DMS114 treated with DMSO at 0.1 percent for 48 hours (cell line): ENCODE results near the gene ARID5B.

ENCODE experiments used
- DNase-seq: peaks from one replicate; lab custom pipeline; 2025; ENCODE audit not compliant: unreplicated experiment; lab: John Stamatoyannopoulos, UW

ARID5B gene

DNA sequence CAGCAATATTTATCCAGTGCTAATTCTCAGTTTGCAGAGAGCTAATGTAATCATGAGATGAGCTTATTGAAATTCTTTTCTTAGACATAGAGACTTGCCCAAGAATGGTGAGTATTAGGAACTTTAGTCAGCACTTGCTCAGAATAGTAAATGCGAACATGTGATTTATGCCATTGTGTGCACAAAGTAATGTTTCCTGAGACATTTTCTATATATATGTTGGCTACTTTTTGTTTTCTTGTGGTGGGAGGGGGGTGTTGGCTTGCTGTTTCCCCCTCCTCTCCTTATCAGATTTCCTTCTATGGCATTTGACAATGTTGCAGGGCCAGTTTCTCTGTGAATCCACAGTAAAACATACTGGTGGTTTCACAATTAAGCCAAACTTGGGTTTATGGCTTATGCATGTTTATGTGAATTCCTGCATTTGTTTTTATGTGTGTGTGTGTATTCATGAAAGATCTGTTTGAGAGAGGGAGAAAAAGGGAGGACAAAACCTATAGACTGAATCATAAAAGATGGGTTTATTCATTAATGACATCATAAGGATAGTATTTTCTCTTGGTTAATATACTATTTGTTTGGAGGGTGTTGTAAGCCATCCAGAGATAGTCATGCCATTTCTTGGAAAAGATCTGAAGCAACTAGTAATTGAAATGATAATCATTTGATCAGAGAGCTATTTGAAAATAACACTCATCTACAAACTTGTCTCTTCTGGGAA lies 36.3 kb downstream of the ARID5B start:
- DNase-seq, result no peak

DNA sequence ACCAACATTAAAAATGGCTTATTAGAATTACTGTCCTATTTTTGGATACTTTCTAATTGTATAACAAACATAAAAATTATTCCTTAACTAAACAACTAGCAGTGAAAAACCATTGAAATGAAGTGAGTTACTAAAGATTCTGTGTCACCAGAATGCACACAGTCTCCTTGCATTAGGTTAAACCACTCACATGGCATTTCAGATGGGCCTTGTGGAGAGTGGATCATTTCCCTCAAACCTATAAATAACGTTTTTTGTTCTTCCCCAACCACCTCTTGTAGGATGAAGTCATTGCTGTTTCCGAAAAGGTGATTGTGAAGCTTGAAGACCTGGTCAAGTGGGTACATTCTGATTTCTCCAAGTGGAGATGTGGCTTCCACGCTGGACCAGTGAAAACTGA lies 38.4 kb downstream of the ARID5B start:
- DNase-seq, result no peak

DNA sequence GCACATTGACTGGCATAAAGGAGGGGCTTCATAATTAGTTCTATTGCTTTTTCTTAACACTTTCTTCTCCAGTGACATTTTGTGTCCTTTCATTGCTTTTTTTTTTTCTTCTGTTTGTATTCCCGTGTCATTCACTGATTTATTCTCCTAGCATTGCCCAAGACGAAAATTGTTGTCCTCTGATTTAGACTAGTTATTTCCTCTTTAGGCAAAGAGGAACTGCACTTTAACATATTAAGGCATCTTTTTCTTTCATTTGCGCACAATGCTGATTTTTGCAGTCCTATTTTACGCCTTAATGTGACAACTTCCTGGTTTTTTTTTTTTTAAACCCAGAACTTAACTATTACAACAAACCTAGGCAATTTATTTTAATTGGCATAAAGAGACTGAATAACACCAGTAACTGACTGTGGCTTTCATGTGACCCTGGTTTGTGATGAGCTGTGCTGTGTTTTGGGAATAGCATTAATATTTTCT lies 39.7 kb downstream of the ARID5B start:
- no peak for DNase-seq

DNA sequence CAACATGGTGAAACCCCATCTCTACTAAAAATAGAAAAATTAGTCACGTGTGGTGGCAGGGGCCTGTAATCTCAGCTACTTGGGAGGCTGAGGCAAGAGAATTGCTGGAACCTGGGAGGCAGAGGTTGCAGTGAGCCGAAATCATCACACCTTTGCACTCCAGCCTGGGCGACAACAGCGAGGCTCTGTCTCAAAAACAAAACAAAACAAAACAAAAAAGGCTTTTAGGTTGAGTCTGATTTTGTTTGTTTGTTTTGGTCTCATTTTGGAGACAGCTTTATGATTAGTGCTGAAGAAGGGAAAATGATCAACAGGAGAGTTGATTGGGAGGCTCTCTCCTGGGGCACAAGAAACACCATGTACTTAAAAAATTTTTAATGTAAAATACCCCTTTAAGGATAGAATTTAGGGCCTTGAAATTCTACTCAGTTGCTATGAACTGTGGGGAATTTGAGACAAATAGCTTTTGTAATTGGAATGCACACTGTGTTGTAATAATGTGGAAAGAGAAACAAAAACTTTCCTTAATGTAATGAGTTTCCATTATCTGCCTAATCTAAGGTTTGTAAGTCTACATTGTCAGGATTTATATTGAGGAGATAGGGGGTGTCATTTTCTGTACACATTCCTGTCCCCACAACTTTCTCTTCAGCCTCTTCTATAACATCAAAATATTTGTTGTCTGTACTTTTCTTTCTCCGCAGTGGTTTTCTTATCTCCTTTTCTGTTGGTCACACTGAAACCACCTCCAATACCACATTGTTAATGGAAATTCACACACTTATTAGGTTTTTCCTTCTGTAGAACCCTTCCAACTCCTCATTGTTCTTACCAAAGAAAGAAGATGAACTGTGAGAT lies 41.3 kb downstream of the ARID5B start:
- peak; percentile 50 for DNase-seq

DNA sequence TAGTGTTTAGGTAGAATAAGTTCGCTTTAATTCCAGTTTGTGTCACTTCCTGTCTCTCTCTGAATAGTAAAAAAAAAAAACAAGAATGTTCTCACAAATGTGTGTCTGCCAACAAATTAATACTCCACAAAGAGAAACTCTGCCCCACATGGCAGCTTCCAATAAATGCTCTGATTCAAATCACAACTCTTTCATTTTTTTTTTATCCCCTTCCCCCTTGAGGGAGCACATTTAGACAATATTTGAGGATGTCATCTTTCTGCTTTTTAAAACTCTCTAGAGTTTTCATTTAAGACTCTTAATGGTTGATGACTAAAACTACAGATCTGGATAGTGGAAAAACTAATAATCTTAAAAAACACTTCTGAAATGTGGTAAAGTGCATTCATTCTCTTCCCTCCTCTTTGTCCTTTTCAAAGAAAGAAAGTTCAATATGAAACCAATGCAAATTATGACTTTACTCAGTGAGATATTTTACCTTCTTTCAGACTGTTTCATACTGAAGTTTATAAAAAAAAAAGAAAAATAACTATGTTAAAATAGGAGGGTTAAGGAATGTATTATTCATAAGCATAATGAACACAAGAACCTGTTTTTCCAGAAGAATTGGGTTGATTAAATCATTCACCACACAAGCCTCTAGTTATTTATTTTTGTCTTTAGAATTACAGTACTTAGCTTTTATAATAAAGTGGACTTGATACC lies 42.3 kb downstream of the ARID5B start:
- no peak for DNase-seq

DNA sequence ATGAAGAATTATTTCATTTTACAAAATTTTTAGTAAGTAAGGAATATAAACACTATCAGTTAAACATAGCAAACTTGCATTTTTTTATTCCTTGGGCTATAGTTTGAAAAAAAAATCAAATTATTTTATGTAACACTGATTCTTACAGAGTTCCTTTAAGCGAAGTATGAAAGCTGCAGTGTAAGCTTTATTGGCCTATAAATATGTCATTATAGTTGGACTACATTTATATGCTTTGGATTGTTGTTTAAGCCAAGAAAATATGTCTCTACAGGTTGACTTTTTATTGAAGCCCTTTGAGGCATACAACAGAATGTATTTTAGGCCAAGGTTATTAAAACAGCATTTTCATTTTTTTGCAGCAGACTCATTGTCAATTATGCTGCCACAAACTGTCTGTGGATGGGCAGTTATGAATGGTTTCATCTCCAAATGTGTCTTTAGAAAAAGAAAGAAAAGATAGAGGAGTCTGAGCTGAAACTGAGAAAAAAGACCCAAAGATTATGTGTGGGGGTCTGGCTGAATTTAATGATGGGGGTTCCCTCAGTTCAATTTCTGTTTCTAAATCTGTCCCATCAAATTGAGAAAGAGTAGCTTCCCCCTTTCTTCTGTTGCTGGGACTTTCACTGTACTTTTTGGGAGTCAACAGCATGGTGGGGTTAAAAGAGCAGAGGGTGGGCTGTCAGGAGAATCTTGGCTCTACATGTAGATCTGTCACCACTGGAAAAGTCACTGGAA lies 43.1 kb downstream of the ARID5B start:
- DNase-seq, result no peak

DNA sequence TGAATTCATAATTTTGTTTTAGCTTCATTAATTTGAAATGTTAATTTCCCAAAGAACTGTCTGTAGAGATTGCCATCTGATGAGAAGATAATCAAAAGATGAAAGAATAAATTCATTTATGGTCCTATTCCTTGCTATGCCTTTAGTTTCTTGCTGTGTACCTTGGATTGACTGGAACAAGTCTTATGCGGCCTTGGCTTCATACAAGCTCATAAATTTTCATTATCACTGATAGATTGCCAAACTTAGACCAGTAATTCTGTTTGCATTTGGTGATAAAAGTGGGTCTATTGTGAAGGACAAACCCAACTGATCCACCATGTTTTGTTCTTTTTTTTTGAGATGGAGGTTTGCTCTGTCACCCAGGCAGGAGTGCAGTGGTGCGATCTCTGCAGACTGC lies 48.2 kb downstream of the ARID5B start:
- DNase-seq, result no peak

DNA sequence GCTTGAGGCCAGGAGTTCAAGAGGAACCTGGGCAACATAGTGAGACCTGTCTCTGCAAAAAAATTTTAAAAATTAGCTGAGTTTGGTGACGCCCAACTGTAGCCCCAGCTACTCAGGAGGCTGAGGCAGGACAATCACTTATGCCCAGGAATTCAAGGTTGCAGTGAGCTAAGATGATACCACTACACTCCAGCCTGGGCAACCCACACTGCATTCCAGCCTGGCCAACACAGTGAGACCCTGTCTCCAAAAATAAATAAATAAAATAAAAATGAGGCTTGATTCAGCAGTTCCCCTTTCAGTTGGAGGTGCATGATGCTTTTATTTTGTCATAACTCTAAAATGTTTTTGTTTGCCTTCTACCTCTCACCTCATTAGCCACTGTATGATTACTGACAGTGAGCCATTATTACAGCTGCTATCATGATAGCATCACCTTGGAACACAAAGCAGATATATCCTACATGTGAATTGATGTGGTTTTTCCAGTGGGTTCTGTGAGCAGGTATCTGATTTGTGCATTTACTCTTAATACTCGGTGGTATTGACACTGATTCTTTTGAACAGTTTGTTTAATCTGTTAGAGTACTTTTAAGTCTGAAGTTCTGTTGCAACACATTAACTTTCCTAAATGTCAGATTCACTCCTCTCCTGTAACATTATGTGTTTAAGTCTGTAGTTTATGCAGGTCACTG lies 49.1 kb downstream of the ARID5B start:
- no peak for DNase-seq

DNA sequence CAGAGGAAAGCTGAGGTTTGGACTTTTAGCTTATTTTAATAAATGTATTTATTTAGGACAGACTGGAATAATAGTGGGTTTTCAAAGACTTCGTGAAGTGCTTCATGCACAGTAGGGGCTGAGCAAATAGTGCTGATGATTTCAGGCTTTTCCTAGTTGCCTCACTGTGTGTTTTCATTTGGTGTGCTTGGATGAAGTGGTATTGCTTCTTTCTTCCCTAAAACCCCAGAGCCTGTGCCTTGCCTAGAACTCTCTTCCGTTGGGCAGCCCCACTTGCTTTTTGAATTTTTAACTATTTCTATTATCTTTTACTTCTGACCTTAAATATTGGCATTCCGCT lies 49.6 kb downstream of the ARID5B start:
- DNase-seq, result no peak

DNA sequence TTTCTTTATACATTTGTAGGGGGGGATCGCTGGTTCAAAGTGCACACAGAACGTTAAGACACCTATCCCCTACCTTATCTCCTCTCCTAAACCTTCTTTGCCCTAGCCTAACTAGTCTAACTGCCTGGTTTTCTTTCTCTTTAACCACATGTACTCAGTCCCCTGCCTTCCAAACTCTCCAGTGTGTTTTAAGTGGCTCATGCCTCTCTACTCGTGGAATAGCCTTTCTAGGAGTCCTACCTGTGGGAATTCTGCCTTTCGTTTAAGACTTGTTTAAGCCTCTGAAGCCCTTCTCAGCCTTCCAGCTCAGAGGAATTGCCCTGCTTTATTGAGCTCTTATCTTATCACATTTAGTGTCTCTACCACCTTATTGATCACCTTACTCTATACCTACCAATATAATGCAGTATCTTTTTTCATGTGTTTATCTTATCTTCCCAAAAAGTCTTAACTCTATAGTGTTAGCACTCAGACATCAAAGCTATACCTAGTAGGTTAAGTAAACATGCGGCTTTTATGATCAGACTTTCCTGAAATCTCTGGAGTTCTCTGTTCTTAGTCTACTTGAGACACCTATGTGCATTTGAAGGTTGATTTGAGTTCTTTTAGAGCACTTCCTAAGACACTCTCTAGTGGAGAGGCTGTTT lies 50.7 kb downstream of the ARID5B start:
- DNase-seq, result no peak

DNA sequence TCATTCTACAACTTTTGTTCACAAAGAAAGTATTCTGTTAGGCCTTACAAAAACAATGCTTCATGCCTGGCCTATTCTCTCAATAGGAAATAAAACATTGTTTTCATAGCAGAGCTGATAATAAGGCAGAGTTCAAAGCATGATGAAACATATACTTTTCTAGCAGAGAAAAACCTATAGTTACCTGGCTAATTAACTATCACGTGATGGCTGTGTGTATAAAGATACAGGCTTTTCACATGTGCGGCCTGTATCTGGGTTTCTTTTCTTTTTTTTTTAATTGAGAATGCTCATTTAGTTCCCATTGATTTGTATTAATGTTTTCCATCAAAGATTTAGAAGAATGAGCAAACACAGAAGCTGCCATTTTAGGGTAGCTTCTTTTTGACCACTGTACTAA lies 51.7 kb downstream of the ARID5B start:
- DNase-seq, result no peak

DNA sequence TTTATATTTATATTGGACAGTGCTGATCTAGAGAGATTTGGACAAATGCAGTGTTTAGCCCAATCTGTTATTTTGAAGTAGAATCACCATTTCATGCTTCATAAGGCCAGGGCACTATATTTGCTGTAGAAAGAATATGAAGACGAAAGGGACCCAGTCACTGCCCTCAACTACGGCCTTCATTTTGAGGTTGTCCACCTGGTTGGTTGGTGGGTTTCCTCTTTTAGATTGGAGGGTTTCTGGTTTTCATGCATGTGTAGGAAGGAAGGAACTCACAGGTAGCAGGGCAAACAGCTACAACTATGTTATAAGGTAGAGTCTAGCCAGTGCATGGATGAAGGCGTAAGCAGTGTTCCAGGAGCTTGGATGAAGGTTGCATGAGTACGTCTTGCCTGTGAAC lies 56.3 kb downstream of the ARID5B start:
- no peak for DNase-seq

DNA sequence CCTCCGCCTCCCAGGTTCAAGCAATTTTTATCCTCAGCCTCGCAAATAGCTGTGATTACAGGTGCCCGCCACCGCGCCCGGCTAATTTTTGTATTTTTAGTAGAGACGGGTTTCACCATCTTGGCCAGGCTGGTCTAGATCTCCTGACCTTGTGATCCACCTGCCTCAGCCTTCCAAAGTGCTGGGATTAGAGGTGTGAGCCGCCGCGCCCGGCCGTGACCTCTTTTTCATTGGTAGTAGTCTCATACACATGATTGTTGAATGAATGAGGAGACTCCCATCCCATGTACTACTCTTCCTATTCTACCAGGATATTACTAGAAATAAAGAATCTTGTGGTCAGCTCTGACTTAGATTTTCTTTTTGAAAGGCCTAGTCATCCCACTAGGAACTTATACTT lies 56.8 kb downstream of the ARID5B start:
- DNase-seq, result no peak

DNA sequence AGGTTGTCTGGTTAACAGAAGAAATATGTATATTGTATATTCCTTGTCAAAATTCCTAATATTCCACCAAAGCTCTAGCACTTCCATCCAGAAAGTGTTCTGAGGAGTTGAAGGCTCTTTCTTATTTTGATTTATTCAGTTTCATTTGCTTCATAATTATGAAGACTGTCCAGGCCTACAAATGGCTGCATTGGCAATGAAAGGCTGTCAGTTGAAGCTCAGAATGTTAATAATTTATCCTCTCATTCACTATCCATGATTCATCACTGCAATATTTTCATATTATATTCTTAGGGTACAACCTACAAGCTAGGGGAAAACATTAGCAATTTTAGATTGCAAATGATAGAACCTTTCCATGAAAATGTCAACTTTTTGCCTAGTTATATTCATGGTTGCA lies 57.3 kb downstream of the ARID5B start:
- DNase-seq, result no peak

DNA sequence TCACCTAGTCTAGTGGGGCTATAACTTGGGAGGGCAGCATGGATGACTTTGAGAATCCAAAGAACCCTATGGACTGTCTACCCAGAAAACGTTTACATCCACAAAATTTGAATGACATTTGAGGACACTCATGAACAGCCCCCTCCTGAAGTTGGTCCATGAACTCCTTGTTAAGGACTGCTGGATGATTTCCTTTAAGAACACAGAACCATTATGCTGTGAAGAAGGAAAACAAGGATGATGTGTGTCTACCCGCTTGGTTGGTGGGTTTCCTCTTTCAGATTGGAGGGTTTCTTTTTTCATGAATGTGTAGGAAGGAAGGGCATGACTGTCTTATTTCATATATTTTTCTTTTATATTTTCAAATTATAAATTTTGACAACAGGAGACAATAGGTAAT lies 58.3 kb downstream of the ARID5B start:
- no peak for DNase-seq

DNA sequence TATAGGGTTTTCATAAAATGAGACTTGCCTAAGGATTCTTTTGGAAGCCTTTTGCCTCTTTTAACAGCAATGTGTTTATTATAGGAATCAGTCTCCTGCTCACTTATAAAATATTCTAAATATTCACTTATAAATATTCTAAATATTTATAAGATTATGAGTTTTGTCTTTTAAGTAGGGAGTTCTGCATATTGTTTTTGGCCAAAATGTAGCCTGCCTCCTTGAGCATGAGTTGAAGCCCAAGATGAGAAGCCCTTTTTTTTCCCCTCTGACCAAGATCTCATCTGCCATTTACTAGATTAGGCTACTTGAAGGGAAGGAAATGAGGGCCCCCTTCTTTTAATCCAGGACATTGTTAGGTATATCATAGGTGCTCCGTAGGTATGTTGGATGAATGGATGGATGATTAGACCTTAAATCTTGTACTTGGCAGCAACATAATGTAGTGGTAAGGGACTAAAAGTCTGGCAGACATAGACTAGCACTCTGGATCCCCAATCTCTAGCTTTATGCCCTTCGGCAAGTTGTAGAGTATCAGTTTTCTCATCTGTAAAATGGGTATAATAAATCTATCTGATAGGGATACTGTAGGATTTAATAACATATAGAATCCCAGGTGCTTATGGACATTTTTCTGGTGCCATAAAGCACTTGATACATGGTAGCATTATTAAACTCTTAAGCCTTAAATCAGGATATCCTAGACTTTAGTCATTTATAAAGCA lies 59.1 kb downstream of the ARID5B start:
- no peak for DNase-seq

DNA sequence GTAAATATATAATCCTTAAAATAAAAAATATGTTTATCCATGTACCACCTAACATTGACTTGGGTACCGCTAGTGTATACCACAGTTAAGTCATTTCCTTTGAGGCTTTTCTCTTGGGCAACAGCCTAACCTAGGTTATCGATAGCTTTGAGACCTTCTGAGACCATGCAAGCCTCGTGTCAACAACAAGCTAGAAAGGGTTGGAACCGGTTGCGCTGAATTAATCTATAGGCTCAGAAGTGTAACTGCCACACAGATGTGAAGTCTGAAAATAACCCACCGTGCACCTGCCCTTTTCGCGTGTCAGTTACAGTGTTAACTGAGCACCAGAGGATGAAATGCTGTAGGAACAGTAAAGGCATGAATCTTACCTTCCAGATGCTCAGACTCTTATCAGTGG lies 59.8 kb downstream of the ARID5B start:
- no peak for DNase-seq

DNA sequence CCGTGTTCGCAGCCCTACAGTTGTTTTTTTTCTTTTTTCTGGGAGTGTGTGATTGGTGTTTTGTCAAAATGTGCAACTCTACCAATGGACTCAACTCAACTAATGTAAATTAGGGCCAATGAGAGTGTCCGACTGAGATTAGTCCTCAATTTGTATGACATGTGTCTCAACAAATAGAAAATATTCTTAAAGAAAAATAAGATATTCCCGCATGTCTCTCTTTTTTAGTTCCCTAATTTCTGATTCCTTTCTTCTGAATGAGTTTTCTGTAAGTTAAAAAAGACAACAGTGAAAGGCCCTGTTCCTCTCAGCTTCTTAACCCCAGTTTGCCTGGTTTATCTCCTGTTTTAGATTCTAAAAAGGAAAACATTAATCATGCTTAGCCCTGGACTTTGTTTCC lies 61.5 kb downstream of the ARID5B start:
- DNase-seq, result no peak

DNA sequence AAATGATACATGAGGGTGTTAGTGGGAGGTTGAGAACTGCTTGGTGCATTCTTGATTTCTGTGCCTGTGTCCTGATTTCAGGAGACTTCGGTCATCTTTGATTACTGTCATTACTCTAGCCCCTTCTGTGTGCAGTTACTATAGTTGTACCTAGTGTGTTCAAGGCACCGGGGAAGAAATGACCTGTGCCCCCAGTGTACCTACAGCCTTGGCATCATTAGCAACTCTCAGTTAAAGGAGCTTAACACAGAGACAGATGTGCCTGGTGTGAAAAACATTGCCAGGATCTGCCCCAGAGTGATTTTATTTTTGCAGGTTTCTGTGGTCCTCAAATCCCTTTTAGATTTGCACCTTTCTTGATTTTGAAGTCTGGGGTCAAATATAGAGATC lies 62.2 kb downstream of the ARID5B start:
- no peak for DNase-seq
